Chondrocyte (in vitro differentiated cells): Measurements from ENCODE around the gene CRIP1. TPM values are rescaled to one million over a fixed set of nuclear protein-coding genes. Genes with fewer than 3 reads are reported as not detected.

Experiments
- DNase-seq: peaks from one replicate; pipeline ENCODE4 v3.0.0; 2021; ENCODE audit warnings: mixed read lengths, low spot score
- H3K27ac Mint-ChIP-seq: one replicate; pipeline ENCODE4 v1.8.0; 2021; ENCODE audit warnings: mild to moderate bottlenecking, moderate library complexity, mixed read lengths; ENCODE audit not compliant: unreplicated experiment
- H3K27me3 Mint-ChIP-seq: 2 replicates; pipeline ENCODE4 v1.8.0; 2021; ENCODE audit warnings: low read depth, mixed read lengths
- H3K36me3 Mint-ChIP-seq: 2 replicates; pipeline ENCODE4 v1.8.0; 2021; ENCODE audit warnings: low read depth, mixed read lengths
- H3K4me1 Mint-ChIP-seq: 2 replicates; pipeline ENCODE4 v1.8.0; 2021; ENCODE audit warnings: low read depth, mild to moderate bottlenecking, mixed read lengths
- H3K4me3 Mint-ChIP-seq: one replicate; pipeline ENCODE4 v1.8.0; 2021; ENCODE audit warnings: mild to moderate bottlenecking, moderate library complexity, mixed read lengths; ENCODE audit not compliant: unreplicated experiment
- H3K9me3 Mint-ChIP-seq: 2 replicates; pipeline ENCODE4 v1.8.0; 2021; ENCODE audit warnings: low read depth, mixed read lengths
- CTCF ChIP-seq: fragments of 200-600 bp; sonication (generic); IDR thresholded peaks from 2 replicates; pipeline ENCODE4 v1.5.0; 2021; ENCODE audit warnings: antibody characterized with exemption, mild to moderate bottlenecking, moderate library complexity
- total RNA-seq: library from RNA; stranded (reverse); gene quantifications from 3 replicates; pipeline ENCODE4 v1.2.1, GENCODE V29; 2021

Gene CRIP1
- total RNA-seq, 1 donor from 2014 or later, result 181 TPM

GRCh38 chr14:105537580-105538474 lies 51.1 kb downstream of the CRIP1 start:
- peak; percentile 86 for DNase-seq
- H3K27ac Mint-ChIP-seq, result no peak overlapping the region
- H3K9me3 Mint-ChIP-seq, result peaks cover 2% of the 10 kb centered on the region
- H3K27me3 Mint-ChIP-seq, result peaks cover 26% of the 10 kb centered on the region
- no peaks in the 10 kb centered on the region for H3K4me1 Mint-ChIP-seq
- peak; percentile 94 for TF ChIP-seq CTCF
- H3K36me3 Mint-ChIP-seq, result no peaks in the 10 kb centered on the region
- no peak overlapping the region for H3K4me3 Mint-ChIP-seq

Other genes with a start within 250 kb of the CRIP1 start
- 52.7 to 54.3 TPM (median 53.1 TPM) in 3 replicates for gene BTBD6, start 238.4 kb upstream of the CRIP1 start, total RNA-seq
- 26.1 to 31.0 TPM (median 26.2 TPM) in 3 replicates for gene BRF1, start 185.9 kb upstream of the CRIP1 start, total RNA-seq
- gene PACS2, start 172.1 kb upstream of the CRIP1 start, total RNA-seq, result 82.6 to 89.5 TPM (median 87.1 TPM) in 3 replicates
- 0.60 to 2.9 TPM (median 2.2 TPM) in 3 replicates for gene TEX22, start 88.3 kb upstream of the CRIP1 start, total RNA-seq
- 83.6 to 91.9 TPM (median 85.1 TPM) in 3 replicates for gene MTA1, start 67.1 kb upstream of the CRIP1 start, total RNA-seq
- 166 to 264 TPM (median 247 TPM) in 3 replicates for gene CRIP2, start 12.1 kb upstream of the CRIP1 start, total RNA-seq
- 12.9 to 15.5 TPM (median 14.3 TPM) in 3 replicates for gene TEDC1, start 4.4 kb downstream of the CRIP1 start, total RNA-seq
- gene TMEM121, start 39.7 kb downstream of the CRIP1 start, total RNA-seq, result 4.4 to 8.9 TPM (median 6.0 TPM) in 3 replicates